ENCODE results near the gene METRN.

DNA sequence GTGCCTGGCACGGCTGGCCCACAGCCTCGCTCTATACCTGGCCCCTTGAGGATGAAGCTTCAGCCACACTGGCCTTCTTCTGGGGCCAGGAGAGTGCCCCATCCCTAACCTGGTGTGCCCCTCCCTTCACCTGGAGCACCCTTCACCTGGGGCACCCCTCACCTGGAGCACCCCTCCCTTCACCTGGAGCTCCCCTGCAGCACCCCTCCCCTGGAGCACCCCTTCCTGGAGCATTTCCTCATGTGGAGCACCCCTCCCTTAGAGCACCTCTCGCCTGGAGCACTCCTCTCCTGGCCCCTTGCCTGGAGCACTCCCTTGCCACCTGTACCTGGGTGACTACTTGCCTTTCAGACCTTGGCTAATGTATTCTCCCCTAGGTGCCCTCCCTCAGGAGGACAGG is 6.9 kb upstream of the METRN start:
- no peak for TF ChIP-seq CTCF (conservative IDR thresholded peaks at IDR 0.05 in 1 of 2, IDR thresholded peaks at IDR 0.05 in 1 of 2; ENCODE audit: low read depth in 1 of 2, low read length in 2 of 2)
- no peak for TF ChIP-seq EZH2 (IDR thresholded peaks at IDR 0.05; ENCODE audit: low read length, missing control alignments)

Measured in fibroblast of lung (primary cell).